Mammary epithelial cell (primary cell): ENCODE results near the gene MAN2A2.

Source experiments
- EZH2 ChIP-seq: IDR thresholded peaks from 2 replicates; pipeline ENCODE4 v1.6.1; 2012; ENCODE audit warnings: low read length, inconsistent platforms, borderline replicate concordance
- TF ChIP-seq, protein P1 (sequence below), 2 donors: IDR thresholded peaks in 1 of 2; conservative IDR thresholded peaks in 1 of 2; 2 replicates each; pipeline ENCODE4 v1.5.1; 2011 to 2012; ENCODE audit warnings: inconsistent platforms in 2 of 2, low read length in 2 of 2, mild to moderate bottlenecking in 2 of 2, control low read depth in 1 of 2, low read depth in 1 of 2; ENCODE audit not compliant: insufficient read depth in 1 of 2; ENCODE audit errors: extremely low read depth in 1 of 2

DNA sequence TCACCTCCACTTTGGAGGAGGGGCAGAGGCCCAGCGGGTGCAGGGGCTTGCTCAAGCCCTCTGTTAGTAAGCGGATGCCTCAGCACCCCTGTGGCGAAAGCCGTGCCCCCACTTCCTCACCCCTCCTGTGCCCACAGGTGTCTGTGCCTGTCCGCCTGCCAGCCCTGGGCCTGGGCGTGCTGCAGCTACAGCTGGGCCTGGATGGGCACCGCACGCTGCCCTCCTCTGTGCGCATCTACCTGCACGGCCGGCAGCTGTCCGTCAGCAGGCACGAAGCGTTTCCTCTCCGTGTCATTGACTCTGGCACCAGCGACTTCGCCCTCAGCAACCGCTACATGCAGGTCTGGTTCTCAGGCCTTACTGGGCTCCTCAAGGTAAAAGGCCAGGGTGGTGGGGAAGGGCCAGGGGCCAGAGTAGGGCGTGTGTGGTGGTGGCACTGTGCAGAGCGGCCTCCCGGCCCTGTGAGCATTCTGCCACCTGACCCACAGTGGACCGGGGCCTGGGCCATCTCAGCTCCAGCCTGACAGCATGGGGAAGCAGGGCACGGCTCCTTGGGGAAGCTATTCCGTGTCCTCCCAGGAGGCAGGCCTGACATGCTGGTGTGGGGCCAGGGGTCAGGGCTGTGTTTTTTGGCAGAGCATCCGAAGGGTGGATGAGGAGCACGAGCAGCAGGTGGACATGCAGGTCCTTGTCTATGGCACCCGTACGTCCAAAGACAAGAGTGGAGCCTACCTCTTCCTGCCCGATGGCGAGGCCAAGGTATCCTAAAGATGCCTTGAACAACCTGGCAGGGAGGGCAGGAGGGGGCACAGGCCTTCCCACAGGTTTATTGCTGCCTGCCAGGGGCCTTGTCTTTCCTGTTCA is 9.0 kb downstream of the MAN2A2 start:
- TF ChIP-seq, protein P1, sequence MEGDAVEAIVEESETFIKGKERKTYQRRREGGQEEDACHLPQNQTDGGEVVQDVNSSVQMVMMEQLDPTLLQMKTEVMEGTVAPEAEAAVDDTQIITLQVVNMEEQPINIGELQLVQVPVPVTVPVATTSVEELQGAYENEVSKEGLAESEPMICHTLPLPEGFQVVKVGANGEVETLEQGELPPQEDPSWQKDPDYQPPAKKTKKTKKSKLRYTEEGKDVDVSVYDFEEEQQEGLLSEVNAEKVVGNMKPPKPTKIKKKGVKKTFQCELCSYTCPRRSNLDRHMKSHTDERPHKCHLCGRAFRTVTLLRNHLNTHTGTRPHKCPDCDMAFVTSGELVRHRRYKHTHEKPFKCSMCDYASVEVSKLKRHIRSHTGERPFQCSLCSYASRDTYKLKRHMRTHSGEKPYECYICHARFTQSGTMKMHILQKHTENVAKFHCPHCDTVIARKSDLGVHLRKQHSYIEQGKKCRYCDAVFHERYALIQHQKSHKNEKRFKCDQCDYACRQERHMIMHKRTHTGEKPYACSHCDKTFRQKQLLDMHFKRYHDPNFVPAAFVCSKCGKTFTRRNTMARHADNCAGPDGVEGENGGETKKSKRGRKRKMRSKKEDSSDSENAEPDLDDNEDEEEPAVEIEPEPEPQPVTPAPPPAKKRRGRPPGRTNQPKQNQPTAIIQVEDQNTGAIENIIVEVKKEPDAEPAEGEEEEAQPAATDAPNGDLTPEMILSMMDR (conservative IDR thresholded peaks at IDR 0.05 in 1 of 2, IDR thresholded peaks at IDR 0.05 in 1 of 2; ENCODE audit: extremely low read depth in 1 of 2, insufficient read depth in 1 of 2, low read depth in 1 of 2, low read length in 2 of 2), result no peak
- no peak for TF ChIP-seq EZH2
